Measurements from ENCODE around the gene TRANK1. TPM values are rescaled to one million over a fixed set of nuclear protein-coding genes. Genes with fewer than 3 reads are reported as not detected.

TRANK1 gene
- total and polyA plus RNA-seq, 7 experiments from 2014 or later: 29.6 to 113 (median 75.3) TPM

GRCh38 chr3:36817806-36818533 lies 126.9 kb downstream of the TRANK1 start:
- ATAC-seq: no peak
- Mint-ChIP-seq H3K27ac (no peak overlapping the region), H3K9me3 (peaks cover 0 to 2% (median 0%) of the 10 kb centered on the region in 11 donors), H3K27me3 (peaks cover 0 to 2% (median 0%) of the 10 kb centered on the region in 5 donors), H3K36me3 (peaks cover 0 to 11% (median 0%) of the 10 kb centered on the region in 5 donors), H3K4me3 (no peak overlapping the region), H3K4me1 (no peaks in the 10 kb centered on the region)
- Histone ChIP-seq H3K9me3 (ENCODE audit: control insufficient read depth in 2 of 3, low read length in 3 of 3) (no peaks in the 10 kb centered on the region), H3K36me3 (ENCODE audit: control insufficient read depth in 2 of 3, insufficient read depth in 3 of 3, low read length in 3 of 3) (peaks cover 0 to 6% (median 0%) of the 10 kb centered on the region in 3 experiments), H3K4me1 (ENCODE audit: control insufficient read depth in 2 of 2, insufficient read depth in 2 of 2, low read length in 2 of 2) (no peaks in the 10 kb centered on the region), H3K27ac (ENCODE audit: low read depth, low read length) (no peak overlapping the region), H3K4me3 (ENCODE audit: low read length) (no peak overlapping the region), H3K27me3 (ENCODE audit: control insufficient read depth in 2 of 2, insufficient read depth in 2 of 2, low read length in 2 of 2) (no peaks in the 10 kb centered on the region)
- CTCF ChIA-PET: no interaction called here
- POLR2A ChIA-PET: no interaction called here
- no peak for DNase-seq
- intact Hi-C loops (cut with micrococcal nuclease): no loop called here

DNA sequence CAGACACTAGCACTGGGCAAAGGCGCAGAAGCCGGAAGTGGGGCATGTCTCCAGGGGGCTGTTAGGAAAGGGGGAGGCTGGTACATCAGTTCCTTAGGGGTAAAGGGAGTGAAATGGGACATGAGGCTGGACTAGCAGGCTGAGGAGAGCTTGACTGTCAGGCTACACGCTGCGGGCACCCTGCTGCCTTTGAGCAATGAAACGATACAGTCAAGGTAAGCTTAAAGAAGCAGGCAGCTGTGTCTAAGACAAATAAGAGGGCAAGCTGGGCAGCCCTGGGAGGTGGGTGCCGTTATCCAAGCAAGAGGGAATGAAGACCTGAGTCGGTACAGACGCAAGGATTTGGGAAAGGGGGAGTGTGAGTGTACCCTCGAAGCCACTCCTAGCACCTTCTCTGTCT lies 129.5 kb downstream of the TRANK1 start:
- H3K4me1 ChIP-seq (ENCODE audit: control insufficient read depth in 2 of 2, insufficient read depth in 2 of 2, low read length in 2 of 2): no peaks in the 10 kb centered on the region
- no peak overlapping the region for H3K27ac ChIP-seq (ENCODE audit: low read depth, low read length)
- peaks cover 0 to 2% (median 0%) of the 10 kb centered on the region in 5 donors for H3K27me3 Mint-ChIP-seq
- no peak overlapping the region for H3K4me3 ChIP-seq (ENCODE audit: low read length)
- ChIA-PET POLR2A (no interaction called here), CTCF (interaction anchor here (0.6 kb wide), 1 partner anchor 97 kb away, joined by 4 read pairs; no protein-coding TSS in a partner anchor)
- ATAC-seq: no peak
- H3K27ac Mint-ChIP-seq: no peak overlapping the region
- no peak for DNase-seq
- H3K27me3 ChIP-seq (ENCODE audit: control insufficient read depth in 2 of 2, insufficient read depth in 2 of 2, low read length in 2 of 2): no peaks in the 10 kb centered on the region
- no peaks in the 10 kb centered on the region for H3K36me3 ChIP-seq (ENCODE audit: control insufficient read depth in 2 of 3, insufficient read depth in 3 of 3, low read length in 3 of 3)
- H3K4me3 Mint-ChIP-seq: no peak overlapping the region
- H3K9me3 Mint-ChIP-seq: peaks cover 0 to 2% (median 0%) of the 10 kb centered on the region in 11 donors
- no peaks in the 10 kb centered on the region for H3K9me3 ChIP-seq (ENCODE audit: control insufficient read depth in 2 of 3, low read length in 3 of 3)
- no peaks in the 10 kb centered on the region for H3K36me3 Mint-ChIP-seq
- H3K4me1 Mint-ChIP-seq: no peaks in the 10 kb centered on the region
- intact Hi-C loops (cut with micrococcal nuclease): no loop called here

DNA sequence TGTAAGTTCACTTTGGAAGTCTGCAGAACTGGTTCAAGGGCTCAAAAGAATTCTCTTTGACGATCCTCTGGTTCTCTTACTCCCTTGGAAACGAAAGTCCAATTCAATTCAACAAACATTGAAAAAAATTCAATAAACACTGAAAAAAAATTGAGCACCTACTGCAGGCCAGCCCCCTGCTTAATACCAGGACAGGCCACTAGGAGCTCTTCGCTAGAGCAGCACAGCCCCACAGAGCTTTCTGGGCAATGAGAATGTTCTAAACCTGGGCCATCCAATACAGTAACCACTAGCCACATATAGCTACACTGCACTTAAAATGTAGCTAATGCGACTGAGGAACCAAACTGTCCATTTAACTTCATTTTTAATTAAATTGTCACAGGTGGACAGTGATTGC lies 130.1 kb downstream of the TRANK1 start:
- CTCF ChIA-PET: interaction anchor here (0.6 kb wide), 1 partner anchor 96 kb away, joined by 4 read pairs; no protein-coding TSS in a partner anchor

DNA sequence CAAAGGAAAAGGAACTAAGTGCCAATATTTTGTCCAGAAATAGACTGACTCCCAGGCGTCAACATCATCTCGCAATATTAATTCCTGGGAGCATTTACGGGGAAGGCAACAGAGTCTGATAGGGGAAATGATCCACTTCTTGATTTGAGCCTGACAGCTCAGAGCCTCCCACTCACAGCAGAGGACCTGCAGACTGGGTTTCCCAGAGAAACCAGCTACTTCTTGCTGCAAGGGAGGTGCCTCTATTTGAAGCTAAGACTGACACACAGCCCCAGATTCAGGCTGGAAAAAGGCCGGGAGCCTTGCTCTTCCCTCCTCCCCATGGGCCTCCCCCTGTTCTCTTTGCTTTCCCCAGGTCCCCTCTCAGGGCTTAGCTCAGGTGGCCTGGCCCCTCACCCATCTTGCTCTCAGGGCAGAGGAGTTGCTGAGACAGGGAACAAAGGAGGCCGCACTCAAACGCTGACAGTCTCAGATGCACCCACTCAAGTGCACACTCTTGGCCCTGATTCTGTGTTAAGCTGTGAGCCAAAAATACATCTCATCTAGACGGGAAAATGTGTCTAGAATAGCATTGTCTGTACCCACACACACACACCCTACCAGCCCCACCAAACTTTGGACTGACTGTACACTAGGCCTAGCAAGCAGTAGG lies 130.7 kb downstream of the TRANK1 start:
- ChIA-PET POLR2A (no interaction called here), CTCF (no interaction called here)
- no peak overlapping the region for H3K27ac Mint-ChIP-seq
- no peaks in the 10 kb centered on the region for H3K36me3 Mint-ChIP-seq
- H3K4me3 Mint-ChIP-seq: no peak overlapping the region
- DNase-seq (no peak), ATAC-seq (no peak)
- peaks cover 0 to 2% (median 0%) of the 10 kb centered on the region in 11 donors for H3K9me3 Mint-ChIP-seq
- H3K27me3 Mint-ChIP-seq: peaks cover 0 to 2% (median 0%) of the 10 kb centered on the region in 5 donors
- H3K9me3 ChIP-seq (ENCODE audit: control insufficient read depth in 2 of 3, low read length in 3 of 3): no peaks in the 10 kb centered on the region
- no peaks in the 10 kb centered on the region for H3K4me1 ChIP-seq (ENCODE audit: control insufficient read depth in 2 of 2, insufficient read depth in 2 of 2, low read length in 2 of 2)
- no peaks in the 10 kb centered on the region for H3K27me3 ChIP-seq (ENCODE audit: control insufficient read depth in 2 of 2, insufficient read depth in 2 of 2, low read length in 2 of 2)
- no peaks in the 10 kb centered on the region for H3K36me3 ChIP-seq (ENCODE audit: control insufficient read depth in 2 of 3, insufficient read depth in 3 of 3, low read length in 3 of 3)
- H3K4me3 ChIP-seq (ENCODE audit: low read length): no peak overlapping the region
- H3K27ac ChIP-seq (ENCODE audit: low read depth, low read length): no peak overlapping the region
- intact Hi-C loops (cut with micrococcal nuclease): no loop called here
- no peaks in the 10 kb centered on the region for H3K4me1 Mint-ChIP-seq

More for the DNA sequence above, 130.1 kb downstream of the TRANK1 start:
- Mint-ChIP-seq H3K9me3 (peaks cover 0 to 2% (median 0%) of the 10 kb centered on the region in 11 donors), H3K4me1 (no peaks in the 10 kb centered on the region), H3K36me3 (no peaks in the 10 kb centered on the region), H3K27me3 (peaks cover 0 to 2% (median 0%) of the 10 kb centered on the region in 5 donors), H3K27ac (no peak overlapping the region), H3K4me3 (no peak overlapping the region)
- Histone ChIP-seq H3K9me3 (ENCODE audit: control insufficient read depth in 2 of 3, low read length in 3 of 3) (no peaks in the 10 kb centered on the region), H3K4me1 (ENCODE audit: control insufficient read depth in 2 of 2, insufficient read depth in 2 of 2, low read length in 2 of 2) (no peaks in the 10 kb centered on the region), H3K27me3 (ENCODE audit: control insufficient read depth in 2 of 2, insufficient read depth in 2 of 2, low read length in 2 of 2) (no peaks in the 10 kb centered on the region), H3K4me3 (ENCODE audit: low read length) (no peak overlapping the region), H3K27ac (ENCODE audit: low read depth, low read length) (no peak overlapping the region), H3K36me3 (ENCODE audit: control insufficient read depth in 2 of 3, insufficient read depth in 3 of 3, low read length in 3 of 3) (no peaks in the 10 kb centered on the region)
- POLR2A ChIA-PET: no interaction called here
- ATAC-seq (no peak), DNase-seq (no peak)
- intact Hi-C loops (cut with micrococcal nuclease): no loop called here

DNA sequence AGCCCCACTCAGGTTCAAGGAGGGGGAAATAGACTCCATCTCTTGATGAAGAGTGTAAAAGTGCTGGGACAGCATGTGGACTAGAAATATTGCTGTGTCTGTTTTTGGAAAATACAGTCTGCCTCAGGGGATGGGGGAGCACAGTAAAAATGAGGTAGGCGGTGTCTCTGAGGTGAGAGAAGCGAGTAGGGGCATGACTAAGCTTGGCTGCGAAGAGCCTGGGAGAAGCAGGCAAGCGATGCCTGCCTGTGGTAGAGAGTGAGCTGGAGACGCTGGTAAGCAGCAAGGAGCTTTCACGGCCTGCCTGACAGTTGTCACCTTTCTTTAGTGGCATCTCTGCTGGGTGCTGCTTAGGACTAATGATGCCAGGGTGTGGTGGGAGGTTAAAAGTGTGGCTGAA lies 131.5 kb downstream of the TRANK1 start:
- DNase-seq: no peak
- Histone ChIP-seq H3K4me1 (ENCODE audit: control insufficient read depth in 2 of 2, insufficient read depth in 2 of 2, low read length in 2 of 2) (no peaks in the 10 kb centered on the region), H3K9me3 (ENCODE audit: control insufficient read depth in 2 of 3, low read length in 3 of 3) (no peaks in the 10 kb centered on the region), H3K4me3 (ENCODE audit: low read length) (no peak overlapping the region), H3K36me3 (ENCODE audit: control insufficient read depth in 2 of 3, insufficient read depth in 3 of 3, low read length in 3 of 3) (no peaks in the 10 kb centered on the region), H3K27me3 (ENCODE audit: control insufficient read depth in 2 of 2, insufficient read depth in 2 of 2, low read length in 2 of 2) (no peaks in the 10 kb centered on the region), H3K27ac (ENCODE audit: low read depth, low read length) (no peak overlapping the region)
- peaks cover 0 to 4% (median 0%) of the 10 kb centered on the region in 5 donors for H3K27me3 Mint-ChIP-seq
- no peak overlapping the region for H3K4me3 Mint-ChIP-seq
- no peaks in the 10 kb centered on the region for H3K36me3 Mint-ChIP-seq
- intact Hi-C loops (cut with micrococcal nuclease): no loop called here
- no peak overlapping the region for H3K27ac Mint-ChIP-seq
- ATAC-seq: no peak
- ChIA-PET POLR2A (no interaction called here), CTCF (no interaction called here)
- peaks cover 0 to 2% (median 0%) of the 10 kb centered on the region in 11 donors for H3K9me3 Mint-ChIP-seq
- no peaks in the 10 kb centered on the region for H3K4me1 Mint-ChIP-seq

DNA sequence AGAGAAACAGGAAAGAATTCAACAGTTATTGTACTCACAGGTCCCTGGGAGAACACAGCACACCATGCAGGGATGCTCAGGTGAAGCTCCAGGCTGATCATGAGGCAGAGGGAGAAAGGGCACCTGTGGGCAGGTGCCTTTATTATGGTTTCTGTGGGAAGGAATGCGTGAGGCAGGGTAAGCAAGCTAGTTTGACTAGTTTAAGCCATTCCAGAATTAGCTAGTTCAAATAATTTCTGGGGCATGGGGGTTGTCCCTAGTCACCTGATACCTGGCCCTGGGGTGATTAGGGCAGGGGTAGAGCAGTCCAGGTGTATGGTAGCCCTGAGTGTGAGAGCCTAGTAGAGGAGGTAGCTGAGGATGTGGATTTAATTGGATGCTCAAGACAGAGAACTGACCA lies 132.6 kb downstream of the TRANK1 start:
- Mint-ChIP-seq H3K27me3 (peaks cover 0 to 8% (median 6%) of the 10 kb centered on the region in 5 donors), H3K4me3 (no peak overlapping the region), H3K27ac (no peak overlapping the region), H3K4me1 (no peaks in the 10 kb centered on the region), H3K36me3 (no peaks in the 10 kb centered on the region), H3K9me3 (no peaks in the 10 kb centered on the region)
- ATAC-seq (no peak), DNase-seq (no peak)
- Histone ChIP-seq H3K36me3 (ENCODE audit: control insufficient read depth in 2 of 3, insufficient read depth in 3 of 3, low read length in 3 of 3) (no peaks in the 10 kb centered on the region), H3K27ac (ENCODE audit: low read depth, low read length) (no peak overlapping the region), H3K4me3 (ENCODE audit: low read length) (no peak overlapping the region), H3K9me3 (ENCODE audit: control insufficient read depth in 2 of 3, low read length in 3 of 3) (no peaks in the 10 kb centered on the region), H3K27me3 (ENCODE audit: control insufficient read depth in 2 of 2, insufficient read depth in 2 of 2, low read length in 2 of 2) (no peaks in the 10 kb centered on the region), H3K4me1 (ENCODE audit: control insufficient read depth in 2 of 2, insufficient read depth in 2 of 2, low read length in 2 of 2) (no peaks in the 10 kb centered on the region)
- ChIA-PET CTCF (no interaction called here), POLR2A (no interaction called here)
- intact Hi-C loops (cut with micrococcal nuclease): no loop called here

DNA sequence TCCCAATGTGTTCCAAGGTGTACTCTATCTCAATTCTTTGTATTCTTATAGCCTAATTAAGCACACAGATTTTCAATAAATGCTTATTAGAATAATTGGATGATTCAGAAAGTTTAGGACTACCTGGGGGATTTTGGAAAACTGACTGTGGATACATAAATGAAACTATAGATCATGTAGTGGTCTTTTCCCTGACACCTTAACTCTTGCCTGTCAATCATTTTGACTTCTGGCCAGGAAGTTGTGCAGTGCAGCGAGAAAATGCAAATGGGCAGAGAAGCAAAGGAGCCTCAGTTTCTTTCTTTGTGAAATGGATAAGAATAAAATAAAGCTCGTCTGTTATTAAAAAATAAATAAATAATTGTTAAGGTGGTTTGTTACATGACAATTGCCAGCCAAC lies 133.1 kb downstream of the TRANK1 start:
- intact Hi-C loops (cut with micrococcal nuclease): no loop called here
- POLR2A ChIA-PET: no interaction called here
- no peaks in the 10 kb centered on the region for H3K9me3 ChIP-seq (ENCODE audit: control insufficient read depth in 2 of 3, low read length in 3 of 3)
- no peak overlapping the region for H3K4me3 ChIP-seq (ENCODE audit: low read length)
- H3K4me3 Mint-ChIP-seq: no peak overlapping the region
- peaks cover 0 to 5% (median 0%) of the 10 kb centered on the region in 11 donors for H3K9me3 Mint-ChIP-seq
- H3K4me1 ChIP-seq (ENCODE audit: control insufficient read depth in 2 of 2, insufficient read depth in 2 of 2, low read length in 2 of 2): no peaks in the 10 kb centered on the region
- DNase-seq: no peak
- no peaks in the 10 kb centered on the region for H3K27me3 ChIP-seq (ENCODE audit: control insufficient read depth in 2 of 2, insufficient read depth in 2 of 2, low read length in 2 of 2)
- peaks cover 0 to 3% (median 0%) of the 10 kb centered on the region in 5 donors for H3K36me3 Mint-ChIP-seq
- no peak overlapping the region for H3K27ac Mint-ChIP-seq
- H3K27me3 Mint-ChIP-seq: peaks cover 0 to 12% (median 10%) of the 10 kb centered on the region in 5 donors
- CTCF ChIA-PET: no interaction called here
- H3K36me3 ChIP-seq (ENCODE audit: control insufficient read depth in 2 of 3, insufficient read depth in 3 of 3, low read length in 3 of 3): no peaks in the 10 kb centered on the region
- ATAC-seq: no peak
- no peaks in the 10 kb centered on the region for H3K4me1 Mint-ChIP-seq
- H3K27ac ChIP-seq (ENCODE audit: low read depth, low read length): no peak overlapping the region

Data from naive thymus-derived CD4-positive, alpha-beta T cell (primary cell).